NCI-H226 (cell line): ENCODE results near the gene ZBTB49.

Source experiments
- DNase-seq: peaks from one replicate; pipeline ENCODE4 v3.0.0-alpha.2; 2015

The ZBTB49 gene

GRCh38 chr4:4362991-4363697 lies 73.1 kb downstream of the ZBTB49 start:
- DNase-seq: no peak

GRCh38 chr4:4364061-4364460 lies 74.0 kb downstream of the ZBTB49 start:
- no peak for DNase-seq

GRCh38 chr4:4364486-4365208 lies 74.6 kb downstream of the ZBTB49 start:
- no peak for DNase-seq

- DNase-seq: no peak
Observed at GRCh38 chr4:4368809-4369580, 78.9 kb downstream of the ZBTB49 start.
